IMR-90 (cell line): ENCODE measurements around the gene GRN. TPM values are rescaled to one million over a fixed set of nuclear protein-coding genes. Genes with fewer than 3 reads are reported as not detected.

Source experiments
- ATAC-seq: fragments of 200-7000 bp; cut with Tn5 transposase; 2 replicates; pipeline ENCODE4 v1.9.1; 2020; ENCODE audit warnings: low read depth, mild to moderate bottlenecking, moderate library complexity
- BruUV-seq: library from RNA; stranded (reverse); fragments of 400-500 nt; replicated peaks from 2 replicates; lab custom pipeline; 2021; lab: Mats Ljungman, UMichigan
- CTCF ChIA-PET: fragments of 300-600 bp; formaldehyde crosslinking; extraction: SDS; loops from one replicate; lab custom pipeline; 2021; ENCODE audit warnings: antibody characterized with exemption; lab: Yijun Ruan, JAX
- POLR2A ChIA-PET: fragments of 300-600 bp; sonication (Branson Sonifier 250); formaldehyde crosslinking; loops from one replicate; lab custom pipeline; 2022; ENCODE audit warnings: antibody characterized with exemption; ENCODE audit not compliant: unreplicated experiment; lab: Charles Lee
- DNase-seq: peaks from one replicate; pipeline ENCODE4 v3.0.0; 2013
- H2AFZ ChIP-seq: replicated peaks from 2 replicates; pipeline ENCODE3; 2013; ENCODE audit warnings: low read length, mild to moderate bottlenecking; ENCODE audit not compliant: poor library complexity
- H2AK5ac ChIP-seq: 2 replicates; pipeline ENCODE4 v1.6.1; 2013; ENCODE audit warnings: low read depth, low read length, inconsistent platforms
- H2AK9ac ChIP-seq: replicated peaks from 2 replicates; pipeline ENCODE3; 2013; ENCODE audit warnings: mild to moderate bottlenecking, low read depth, low read length, moderate library complexity; ENCODE audit not compliant: poor library complexity
- H2BK120ac ChIP-seq: 2 replicates; pipeline ENCODE4 v1.6.1; 2013; ENCODE audit warnings: low read depth, low read length, inconsistent platforms
- H2BK15ac ChIP-seq: 3 replicates; pipeline ENCODE4 v1.6.1; 2013; ENCODE audit warnings: low read depth, low read length, inconsistent platforms
- H2BK20ac ChIP-seq: 2 replicates; pipeline ENCODE4 v1.6.1; 2013; ENCODE audit warnings: low read depth, mild to moderate bottlenecking, inconsistent platforms, low read length, moderate library complexity
- H2BK5ac ChIP-seq: 2 replicates; pipeline ENCODE4 v1.6.1; 2013; ENCODE audit warnings: mild to moderate bottlenecking, low read depth, low read length, inconsistent platforms; ENCODE audit not compliant: poor library complexity, severe bottlenecking
- H3K14ac ChIP-seq: replicated peaks from 2 replicates; pipeline ENCODE4 v1.6.1; 2013; ENCODE audit warnings: low read depth, low read length, inconsistent platforms
- H3K18ac ChIP-seq: 2 replicates; pipeline ENCODE4 v1.6.1; 2013; ENCODE audit warnings: low read depth, low read length, control low read depth
- H3K23ac ChIP-seq: 2 replicates; pipeline ENCODE4 v1.6.1; 2013; ENCODE audit warnings: low read depth, low read length, inconsistent platforms
- H3K27ac ChIP-seq: 2 replicates; pipeline ENCODE4 v1.5.1; 2013; ENCODE audit warnings: mild to moderate bottlenecking, control low read depth, low read length; ENCODE audit not compliant: insufficient read depth
- H3K27me3 ChIP-seq: 2 replicates; pipeline ENCODE4 v1.6.1; 2013; ENCODE audit warnings: low read length; ENCODE audit not compliant: control insufficient read depth, insufficient read depth
- H3K36me3 ChIP-seq: 2 replicates; pipeline ENCODE4 v1.6.1; 2013; ENCODE audit warnings: low read length, mixed read lengths; ENCODE audit not compliant: control insufficient read depth, insufficient read depth
- H3K4ac ChIP-seq: 2 replicates; pipeline ENCODE4 v1.6.1; 2013; ENCODE audit warnings: low read depth, low read length, inconsistent platforms
- H3K4me1 ChIP-seq: 2 replicates; pipeline ENCODE4 v1.6.1; 2013; ENCODE audit warnings: low read length, mixed read lengths; ENCODE audit not compliant: control insufficient read depth, insufficient read depth
- H3K4me2 ChIP-seq: 2 replicates; pipeline ENCODE4 v1.6.1; 2013; ENCODE audit warnings: low read depth, mild to moderate bottlenecking, control low read depth, low read length, moderate library complexity
- H3K4me3 ChIP-seq: 2 replicates; pipeline ENCODE4 v1.5.1; 2013; ENCODE audit warnings: low read depth, mild to moderate bottlenecking, control low read depth, low read length, moderate library complexity; ENCODE audit not compliant: insufficient read depth
- H3K56ac ChIP-seq: 2 replicates; pipeline ENCODE4 v1.6.1; 2013; ENCODE audit warnings: low read length, inconsistent platforms; ENCODE audit not compliant: insufficient read depth; ENCODE audit errors: extremely low read depth
- H3K79me1 ChIP-seq, 2 experiments: 2 replicates each; pipeline ENCODE4 v1.6.1; 2013; ENCODE audit warnings: low read length in 2 of 2, inconsistent platforms in 1 of 2, low read depth in 1 of 2
- H3K9ac ChIP-seq: 2 replicates; pipeline ENCODE4 v1.6.1; 2013; ENCODE audit warnings: low read depth, low read length, control low read depth
- H3K9me1 ChIP-seq: 2 replicates; pipeline ENCODE4 v1.6.1; 2013; ENCODE audit warnings: low read length, inconsistent platforms; ENCODE audit not compliant: insufficient read depth
- H3K9me3 ChIP-seq: 2 replicates; pipeline ENCODE4 v1.6.1; 2013; ENCODE audit warnings: low read length; ENCODE audit not compliant: control insufficient read depth, insufficient read depth
- H4K20me1 ChIP-seq: 2 replicates; pipeline ENCODE4 v1.6.1; 2013; ENCODE audit warnings: low read length, inconsistent platforms; ENCODE audit not compliant: insufficient read depth
- H4K5ac ChIP-seq: 2 replicates; pipeline ENCODE4 v1.6.1; 2013; ENCODE audit warnings: mild to moderate bottlenecking, low read depth, low read length, control low read depth
- H4K8ac ChIP-seq, 2 experiments: 2 replicates each; pipeline ENCODE4 v1.6.1; 2013; ENCODE audit warnings: low read depth in 2 of 2, low read length in 2 of 2, control low read depth in 1 of 2, inconsistent platforms in 1 of 2
- H4K91ac ChIP-seq: 2 replicates; pipeline ENCODE4 v1.6.1; 2013; ENCODE audit warnings: low read depth, low read length, inconsistent platforms; ENCODE audit not compliant: insufficient read depth
- BHLHE40 ChIP-seq: fragments of 150-350 bp; IDR thresholded peaks from 2 replicates; pipeline ENCODE4 v1.6.1; 2016; ENCODE audit warnings: mild to moderate bottlenecking, low read depth, low read length
- CHD1 ChIP-seq: IDR thresholded peaks from 2 replicates; pipeline ENCODE4 v1.6.1; 2012; ENCODE audit warnings: low read depth, low read length, improper control_type of control experiment
- MAFK ChIP-seq: IDR thresholded peaks from 2 replicates; pipeline ENCODE4 v1.6.1; 2012; ENCODE audit warnings: low read depth, low read length, improper control_type of control experiment
- MXI1 ChIP-seq: IDR thresholded peaks from 2 replicates; pipeline ENCODE4 v1.6.1; 2012; ENCODE audit warnings: low read depth, mild to moderate bottlenecking, low read length, moderate library complexity, borderline replicate concordance
- WGBS, 2 experiments: methylation state at CpG; one replicate each; pipeline versions ENCODE4 v1.1.5 to v1.1.7; 2013; ENCODE audit warnings: missing lambda C conversion rate in 2 of 2; ENCODE audit not compliant: insufficient read length in 1 of 2; ENCODE audit errors: extremely low coverage in 2 of 2; 5-methylcytosine and 5-hydroxymethylcytosine counted together
- dilution Hi-C: fragments of 300-500 bp; cut with HindIII; formaldehyde crosslinking; loops from one replicate; pipeline ENCODE4 v1.14.3; 2018; ENCODE audit warnings: low sequenced_read_pairs; ENCODE audit not compliant: unreplicated experiment
- in situ Hi-C: fragments of 300-500 bp; cut with MboI; formaldehyde crosslinking; loops from 3 replicates; pipeline ENCODE4 v1.14.3; 2019; ENCODE audit warnings: low sequenced_read_pairs, inconsistent platforms, mixed read lengths
- intact Hi-C: fragments of 100-400 bp; cut with micrococcal nuclease; formaldehyde crosslinking; loops from 2 replicates; pipeline ENCODE4 v1.10.0; 2022
- polyA plus RNA-seq, 3 experiments: library from polyadenylated mRNA; depleted of rRNA; stranded (reverse); fragments of >200 nt; gene quantifications; 2 replicates each; pipeline ENCODE4 v1.2.3, GENCODE V29; 2012; ENCODE audit warnings: low replicate concordance in 1 of 3
- total RNA-seq: library from RNA; depleted of rRNA; stranded (reverse); fragments of >200 nt; gene quantifications from 2 replicates; pipeline ENCODE4 v1.2.3, GENCODE V29; 2012
- TF ChIP-seq, protein P1 (sequence below): fragments of 150-350 bp; IDR thresholded peaks from 2 replicates; pipeline ENCODE4 v1.6.1; 2017; ENCODE audit warnings: mild to moderate bottlenecking, antibody characterized with exemption, low read length, low read depth
- TF ChIP-seq, protein P2 (sequence below): conservative IDR thresholded peaks from 2 replicates; pipeline ENCODE4 v1.5.1; 2012; ENCODE audit warnings: mild to moderate bottlenecking, low read depth, low read length, improper control_type of control experiment

GRN gene
- total and polyA plus RNA-seq, 2 of the 4 experiments (the other 2 are of a cell fraction) = 38.9 to 494 TPM

DNA sequence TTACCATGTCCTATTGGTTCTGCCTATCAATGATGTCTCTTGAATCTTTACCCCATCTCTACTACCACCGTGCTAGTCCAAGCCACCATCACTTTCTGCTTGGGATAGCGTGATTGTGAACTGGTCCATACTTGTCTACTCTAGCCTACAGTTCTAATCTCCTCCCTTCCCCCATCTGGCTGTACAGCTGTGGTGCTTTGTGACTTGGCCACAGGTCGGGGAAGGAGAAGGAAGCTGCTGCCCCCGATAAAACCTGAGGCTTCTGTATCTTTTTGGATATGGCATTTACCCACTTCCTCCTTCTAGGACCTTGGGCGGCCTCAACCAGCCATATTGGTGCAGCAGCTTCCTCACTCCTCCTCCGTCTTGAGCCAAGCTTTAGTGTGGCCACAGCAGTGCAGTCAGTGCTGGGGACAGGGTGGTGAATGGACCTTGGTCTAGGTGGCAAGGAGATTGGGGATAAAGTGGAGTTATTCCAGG, 44.7 kb downstream of the GRN start:
- Histone ChIP-seq H4K5ac (no peak overlapping the region), H2BK5ac (no peak overlapping the region), H4K8ac (no peak overlapping the region), H3K4me3 (no peak overlapping the region), H3K9ac (no peak overlapping the region), H3K4me1 (peaks cover 2% of the 10 kb centered on the region; the same call in 1 of the 2 replicates), H4K91ac (no peak overlapping the region), H3K9me1 (no peaks in the 10 kb centered on the region), H3K23ac (no peak overlapping the region), H2BK20ac (no peak overlapping the region), H2BK120ac (no peak overlapping the region), H3K14ac (no peak overlapping the region), H3K4me2 (no peak overlapping the region), H4K20me1 (no peaks in the 10 kb centered on the region), H2AK9ac (no peak overlapping the region), H2AFZ (no peak overlapping the region), H3K79me1 (no peaks in the 10 kb centered on the region), H3K9me3 (no peaks in the 10 kb centered on the region), H3K27me3 (peaks cover 4% of the 10 kb centered on the region), H3K18ac (no peak overlapping the region), H3K27ac (no peak overlapping the region), H3K36me3 (no peaks in the 10 kb centered on the region), H3K56ac (no peak overlapping the region), H2AK5ac (no peak overlapping the region), H2BK15ac (no peak overlapping the region), H3K4ac (no peak overlapping the region)
- dilution Hi-C loops (no loop called here), intact Hi-C loops (no loop called here), in situ Hi-C loops (no loop called here)
- BruUV-seq = no TSS peak
- 100% methylated on average over 1 of the region's 6 CpGs; no CpG with 5 or more reads in 1 of the 2 experiments for WGBS, 2 experiments
- ATAC-seq = no peak
- no peak for DNase-seq
- POLR2A ChIA-PET = no interaction called here
- TF ChIP-seq MXI1 (no peak), CHD1 (no peak), BHLHE40 (no peak), MAFK (no peak)
- TF ChIP-seq, protein P1, sequence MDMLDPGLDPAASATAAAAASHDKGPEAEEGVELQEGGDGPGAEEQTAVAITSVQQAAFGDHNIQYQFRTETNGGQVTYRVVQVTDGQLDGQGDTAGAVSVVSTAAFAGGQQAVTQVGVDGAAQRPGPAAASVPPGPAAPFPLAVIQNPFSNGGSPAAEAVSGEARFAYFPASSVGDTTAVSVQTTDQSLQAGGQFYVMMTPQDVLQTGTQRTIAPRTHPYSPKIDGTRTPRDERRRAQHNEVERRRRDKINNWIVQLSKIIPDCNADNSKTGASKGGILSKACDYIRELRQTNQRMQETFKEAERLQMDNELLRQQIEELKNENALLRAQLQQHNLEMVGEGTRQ = no peak
- TF ChIP-seq, protein P2, sequence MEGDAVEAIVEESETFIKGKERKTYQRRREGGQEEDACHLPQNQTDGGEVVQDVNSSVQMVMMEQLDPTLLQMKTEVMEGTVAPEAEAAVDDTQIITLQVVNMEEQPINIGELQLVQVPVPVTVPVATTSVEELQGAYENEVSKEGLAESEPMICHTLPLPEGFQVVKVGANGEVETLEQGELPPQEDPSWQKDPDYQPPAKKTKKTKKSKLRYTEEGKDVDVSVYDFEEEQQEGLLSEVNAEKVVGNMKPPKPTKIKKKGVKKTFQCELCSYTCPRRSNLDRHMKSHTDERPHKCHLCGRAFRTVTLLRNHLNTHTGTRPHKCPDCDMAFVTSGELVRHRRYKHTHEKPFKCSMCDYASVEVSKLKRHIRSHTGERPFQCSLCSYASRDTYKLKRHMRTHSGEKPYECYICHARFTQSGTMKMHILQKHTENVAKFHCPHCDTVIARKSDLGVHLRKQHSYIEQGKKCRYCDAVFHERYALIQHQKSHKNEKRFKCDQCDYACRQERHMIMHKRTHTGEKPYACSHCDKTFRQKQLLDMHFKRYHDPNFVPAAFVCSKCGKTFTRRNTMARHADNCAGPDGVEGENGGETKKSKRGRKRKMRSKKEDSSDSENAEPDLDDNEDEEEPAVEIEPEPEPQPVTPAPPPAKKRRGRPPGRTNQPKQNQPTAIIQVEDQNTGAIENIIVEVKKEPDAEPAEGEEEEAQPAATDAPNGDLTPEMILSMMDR = no peak
- CTCF ChIA-PET = interaction anchor here (0.6 kb wide), 1 partner anchor 11 kb away, joined by 3 read pairs; no protein-coding TSS in a partner anchor
